ENCODE data around the gene XKR8. TPM values are rescaled to one million over a fixed set of nuclear protein-coding genes. Genes with fewer than 3 reads are reported as not detected.
"Not testable (repeated sequence)": the region's sequence is repeated elsewhere in the genome, so short reads cannot be mapped to it uniquely, and the experiment has no call there.

Gene XKR8
- total and polyA plus RNA-seq, 9 of the 15 experiments (the other 6 are each of a cell fraction or from before 2014, with no cell fraction given) = 0.45 to 2.8 (median 1.7) TPM

DNA sequence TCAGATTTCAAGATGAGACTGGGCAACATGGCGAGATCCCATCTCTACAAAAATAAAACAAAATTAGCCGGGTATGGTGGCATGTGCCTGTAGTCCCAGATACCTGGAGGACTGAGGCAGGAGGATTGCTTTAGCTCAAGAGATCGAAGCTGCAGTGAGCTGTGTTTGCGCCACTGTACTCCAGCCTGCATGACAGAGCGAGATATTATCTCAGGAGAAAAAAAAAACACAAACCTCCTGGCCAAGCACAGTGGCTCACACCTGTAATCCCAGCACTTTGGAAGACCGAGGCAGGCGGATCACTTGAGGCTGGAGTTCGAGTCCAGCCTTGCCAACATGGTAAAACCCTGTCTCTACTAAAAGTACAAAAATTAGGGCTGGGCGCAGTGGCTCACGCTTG lies 42.8 kb downstream of the XKR8 start (continued):
- TF ChIP-seq HDAC3 (IDR thresholded peaks at IDR 0.05; ENCODE audit: borderline replicate concordance, partially characterized antibody) (no peak), ATF1 (CRISPR knock-in tag; IDR thresholded peaks at IDR 0.05) (no peak), ATF1 (tag; IDR thresholded peaks at IDR 0.05) (no peak), ZFP30 (CRISPR knock-in tag; IDR thresholded peaks at IDR 0.05; ENCODE audit: borderline replicate concordance) (no peak), ZNF316 (IDR thresholded peaks at IDR 0.05) (peak; percentile 29; the same call in 1 of the 2 replicates)

DNA sequence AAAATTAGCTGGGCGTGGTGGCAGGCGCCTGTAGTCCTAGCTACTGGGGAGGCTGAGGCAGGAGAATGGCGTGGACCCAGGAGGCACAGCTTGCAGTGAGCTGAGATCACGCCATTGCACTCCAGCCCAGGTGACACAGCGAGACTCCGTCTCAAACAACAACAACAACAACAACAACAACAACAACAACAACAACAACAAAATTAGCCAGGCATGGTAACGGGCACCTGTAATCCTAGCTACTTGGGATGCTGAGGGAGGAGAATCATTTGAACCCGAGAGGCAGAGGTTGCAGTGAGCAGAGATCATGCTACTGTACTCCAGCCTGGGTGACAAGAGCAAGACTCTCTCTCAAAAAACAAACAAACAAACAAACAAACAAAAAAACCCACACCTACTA lies 43.3 kb downstream of the XKR8 start:
- H3K4me3 ChIP-seq; H3K4me2 ChIP-seq (ENCODE audit: insufficient read depth, low read length); H3K4me1 ChIP-seq (replicated peaks in 1 of 2; ENCODE audit: control insufficient read depth in 2 of 2, insufficient read depth in 2 of 2, low read length in 2 of 2); H3K9me1 ChIP-seq (ENCODE audit: control insufficient read depth, insufficient read depth, low read length); FAIRE-seq; DNase-seq (ENCODE audit: extremely low read depth in 1 of 4, low spot score in 3 of 4); in situ Hi-C loops (cut with MboI); ATAC-seq; H4K20me1 ChIP-seq (replicated peaks; ENCODE audit: control insufficient read depth, insufficient read depth, low read length); H2AFZ ChIP-seq (ENCODE audit: low read depth, low read length); H3K27ac ChIP-seq (ENCODE audit: extremely low read depth, low read depth, low read length); H3K27me3 ChIP-seq (ENCODE audit: control insufficient read depth in 2 of 2, insufficient read depth in 2 of 2, low read length in 2 of 2); H3K9ac ChIP-seq (ENCODE audit: insufficient read depth in 1 of 2, low read depth in 2 of 2, low read length in 2 of 2); intact Hi-C loops (cut with micrococcal nuclease); H3K9me3 ChIP-seq (replicated peaks; ENCODE audit: control insufficient read depth, insufficient read depth, low read depth, low read length); BruUV-seq (replicated peaks); H3K79me2 ChIP-seq (ENCODE audit: control insufficient read depth, insufficient read depth, low read length); CTCF ChIA-PET (ENCODE audit: low intra/inter-chr PET ratio): not testable (repeated sequence)
- 99% methylated on average over 8 of the region's 8 CpGs for WGBS (ENCODE audit: insufficient coverage, low coverage, missing lambda C conversion rate)
- TF ChIP-seq FOXP1 (CRISPR knock-in tag; IDR thresholded peaks at IDR 0.05) = peak; percentile 85
- POLR2A ChIA-PET = interaction anchor here (0.5 to 1.6 kb wide), 2 partner anchors 56 to 92 kb away, joined by 4 to 5 read pairs; no protein-coding TSS in a partner anchor
- peaks cover 68% of the 10 kb centered on the region for H3K36me3 ChIP-seq (ENCODE audit: control insufficient read depth, insufficient read depth, low read length)
